GM18517 (cell line): ENCODE results near the gene ANTXR1.

Experiments
- ATAC-seq: cut with Tn5 transposase; IDR thresholded peaks from one replicate; pipeline ENCODE4 v1.9.1; 2021; ENCODE audit warnings: mild to moderate bottlenecking, moderate library complexity; ENCODE audit not compliant: unreplicated experiment

ANTXR1 gene

DNA sequence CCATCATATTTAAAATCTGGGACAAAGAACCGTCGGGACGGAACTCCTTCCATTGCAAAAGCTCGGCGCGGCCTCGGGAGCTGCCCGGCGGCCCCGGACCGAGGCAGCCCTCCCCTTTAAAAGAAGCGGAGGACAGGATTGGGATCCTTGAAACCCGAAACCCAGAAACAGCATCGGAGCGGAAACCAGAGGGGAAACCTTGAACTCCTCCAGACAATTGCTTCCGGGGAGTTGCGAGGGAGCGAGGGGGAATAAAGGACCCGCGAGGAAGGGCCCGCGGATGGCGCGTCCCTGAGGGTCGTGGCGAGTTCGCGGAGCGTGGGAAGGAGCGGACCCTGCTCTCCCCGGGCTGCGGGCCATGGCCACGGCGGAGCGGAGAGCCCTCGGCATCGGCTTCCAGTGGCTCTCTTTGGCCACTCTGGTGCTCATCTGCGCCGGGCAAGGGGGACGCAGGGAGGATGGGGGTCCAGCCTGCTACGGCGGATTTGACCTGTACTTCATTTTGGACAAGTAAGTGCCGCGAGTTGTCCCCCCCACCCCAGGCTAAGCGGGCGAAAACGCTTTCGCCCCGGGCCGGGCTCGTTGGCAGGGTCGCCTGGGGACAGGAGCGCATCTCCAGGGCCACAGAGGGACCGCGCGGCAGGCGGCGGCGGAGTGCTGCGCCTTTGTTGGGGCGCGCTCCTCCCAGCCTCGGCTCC is at the start of gene ANTXR1:
Gene ANTXR1 (plus strand): TSS at position 38 of the 698 bp plus-strand sequence. CDS start 321 bp downstream, at position 359.
- no peak for ATAC-seq

DNA sequence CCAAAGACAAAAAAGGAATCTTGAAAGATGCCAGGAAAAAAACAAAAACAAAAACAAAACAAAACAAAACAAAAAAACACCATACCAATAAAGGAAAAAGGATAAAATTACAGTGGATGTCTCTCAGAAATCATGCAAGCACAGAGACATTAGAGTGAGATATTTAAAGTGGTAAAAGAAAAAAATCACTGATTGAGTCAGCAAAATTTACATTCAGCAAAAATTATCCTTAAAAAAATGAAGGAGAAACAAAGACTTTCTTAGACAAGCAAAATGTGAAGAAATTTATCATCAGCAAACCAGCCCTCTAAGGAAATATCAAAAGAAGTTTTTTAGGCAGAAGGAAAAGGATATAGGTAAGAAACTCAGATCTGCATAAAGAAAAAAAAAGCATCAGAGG is 48.7 kb upstream of the ANTXR1 start:
- ATAC-seq = no peak

DNA sequence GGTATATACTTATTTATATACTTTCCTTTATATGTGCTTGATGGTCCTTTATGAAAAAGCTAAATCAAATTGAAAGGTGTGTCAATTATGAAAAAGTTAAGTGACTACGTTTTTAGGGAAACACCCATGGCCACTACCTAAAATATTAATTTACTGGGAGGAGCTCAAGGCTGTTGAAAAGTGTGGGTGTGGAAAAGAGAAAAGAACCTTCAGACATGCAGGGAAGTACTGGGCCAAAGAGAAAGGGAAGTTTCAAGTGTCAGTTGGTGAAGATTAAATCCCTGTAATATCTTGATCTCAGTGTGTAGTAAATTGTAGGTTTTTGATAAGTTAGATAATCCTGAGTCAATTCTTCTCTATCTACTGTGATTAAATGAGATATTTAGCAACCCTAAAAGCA is 44.8 kb upstream of the ANTXR1 start:
- no peak for ATAC-seq

DNA sequence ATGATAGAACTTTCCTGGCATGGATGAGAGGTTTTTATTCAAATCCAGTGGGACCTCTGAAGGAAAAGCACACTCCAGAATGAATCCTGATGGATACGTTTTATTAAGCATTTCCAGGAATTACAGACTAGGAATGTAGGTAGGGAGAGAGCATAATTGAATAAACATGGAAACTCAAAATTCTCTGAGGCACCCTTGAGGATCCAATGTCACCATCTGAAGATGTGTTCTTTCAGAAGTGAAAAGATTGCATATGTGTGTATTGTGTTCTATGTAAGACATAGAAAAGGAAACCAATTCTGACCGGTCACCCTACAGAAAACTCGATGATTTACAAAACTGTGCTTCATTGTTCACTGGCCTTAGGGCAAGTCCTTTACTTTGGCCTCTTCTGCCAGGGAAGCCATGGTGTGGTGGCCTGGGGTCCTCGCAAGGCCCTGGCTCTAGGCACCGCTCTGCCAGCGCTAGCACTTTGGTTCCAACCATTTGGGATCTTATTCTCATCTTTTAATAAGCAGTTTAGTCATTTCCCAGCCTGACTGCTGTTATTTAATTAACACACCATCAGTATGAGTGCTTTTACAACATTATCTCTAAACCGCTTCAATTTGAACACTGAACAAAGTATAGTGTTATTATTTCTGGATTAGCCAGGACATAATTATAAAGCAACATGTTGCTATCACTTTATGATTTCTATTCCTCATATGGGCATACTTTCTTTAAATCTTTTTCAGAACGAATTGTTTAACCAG is 43.1 kb upstream of the ANTXR1 start:
- ATAC-seq = no peak

DNA sequence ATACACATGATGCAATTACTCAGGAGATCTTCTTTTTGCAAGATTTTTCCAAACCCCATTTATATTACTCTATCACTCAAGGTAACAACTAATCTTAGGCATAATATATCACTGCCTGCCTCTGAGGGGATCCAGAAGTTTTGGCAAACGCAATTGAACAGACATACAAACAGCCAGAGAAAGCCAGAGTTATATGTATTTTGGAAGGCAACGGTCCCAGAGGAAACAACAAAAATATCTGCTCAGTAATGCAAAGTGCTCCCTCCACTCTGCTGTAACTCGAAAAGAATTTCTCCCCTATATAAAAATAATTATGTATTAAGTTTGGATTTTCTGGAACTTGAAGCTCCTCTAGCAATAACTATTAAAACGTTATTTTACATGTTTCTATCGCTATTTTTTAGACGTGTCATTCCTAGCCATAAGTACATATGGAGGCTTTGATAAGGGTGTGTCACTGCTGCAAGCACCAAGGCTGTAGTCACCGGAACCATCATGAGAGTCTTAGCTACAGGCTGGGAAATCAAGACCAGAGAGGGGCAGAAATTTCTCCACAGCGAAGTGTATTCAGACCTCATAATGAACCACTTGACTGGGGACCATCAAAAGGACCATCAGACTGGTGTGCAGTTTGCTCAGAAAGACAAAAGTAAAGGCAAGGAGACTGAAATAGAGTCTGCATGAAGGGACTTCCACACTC is 42.3 kb upstream of the ANTXR1 start:
- no peak for ATAC-seq

DNA sequence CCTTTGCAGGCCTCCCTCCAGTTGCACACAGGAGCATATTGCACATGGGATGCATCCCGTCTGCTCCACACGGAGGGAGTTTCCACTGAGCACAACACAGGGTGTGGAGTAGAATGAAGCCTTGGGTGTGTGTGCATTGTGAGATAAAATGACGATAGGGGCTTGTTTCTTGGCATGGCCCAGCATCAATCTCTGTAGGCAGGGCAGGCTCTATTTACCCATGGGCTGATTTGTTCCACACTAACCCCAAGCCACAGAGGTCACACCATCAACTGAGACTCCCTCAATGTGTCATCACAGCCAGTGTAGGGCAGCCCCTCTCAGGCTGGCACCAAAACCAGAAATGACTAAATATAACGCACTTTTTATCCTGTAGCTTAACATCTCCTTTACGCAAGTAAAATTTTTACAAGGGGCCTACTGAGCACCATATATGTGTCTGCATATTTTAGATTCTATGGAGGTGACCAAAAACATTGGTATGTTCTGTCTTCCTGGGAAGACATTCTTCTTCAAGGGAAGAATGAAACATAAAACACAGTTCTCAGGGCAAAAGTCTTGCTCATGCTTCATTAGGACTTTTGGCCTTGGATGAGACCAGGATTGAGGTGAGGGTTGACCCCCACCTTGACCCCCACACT is 41.3 kb upstream of the ANTXR1 start:
- ATAC-seq = no peak

DNA sequence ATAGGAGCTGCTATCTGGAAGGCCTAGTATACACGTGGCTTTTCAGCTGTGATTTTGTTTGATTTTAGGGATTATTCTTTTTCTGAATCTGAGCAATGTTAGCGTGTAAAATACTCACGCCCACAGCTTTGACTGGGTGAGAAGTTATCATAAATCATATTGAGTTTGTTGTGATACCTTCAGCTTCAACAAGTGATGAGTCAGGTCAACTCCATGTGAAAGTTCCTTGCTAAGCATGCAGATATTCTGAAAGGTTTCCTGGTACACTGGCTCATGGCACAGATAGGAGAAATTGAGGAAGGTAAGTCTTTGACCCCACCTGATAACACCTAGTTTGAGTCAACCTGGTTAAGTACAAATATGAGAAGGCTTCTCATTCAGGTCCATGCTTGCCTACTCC is 38.7 kb upstream of the ANTXR1 start, which contains the start of gene GKN1:
Gene GKN1 (plus strand): TSS at position 386 of the 400 bp plus-strand sequence. CDS start 42 bp downstream, outside the sequence.
- no peak for ATAC-seq

DNA sequence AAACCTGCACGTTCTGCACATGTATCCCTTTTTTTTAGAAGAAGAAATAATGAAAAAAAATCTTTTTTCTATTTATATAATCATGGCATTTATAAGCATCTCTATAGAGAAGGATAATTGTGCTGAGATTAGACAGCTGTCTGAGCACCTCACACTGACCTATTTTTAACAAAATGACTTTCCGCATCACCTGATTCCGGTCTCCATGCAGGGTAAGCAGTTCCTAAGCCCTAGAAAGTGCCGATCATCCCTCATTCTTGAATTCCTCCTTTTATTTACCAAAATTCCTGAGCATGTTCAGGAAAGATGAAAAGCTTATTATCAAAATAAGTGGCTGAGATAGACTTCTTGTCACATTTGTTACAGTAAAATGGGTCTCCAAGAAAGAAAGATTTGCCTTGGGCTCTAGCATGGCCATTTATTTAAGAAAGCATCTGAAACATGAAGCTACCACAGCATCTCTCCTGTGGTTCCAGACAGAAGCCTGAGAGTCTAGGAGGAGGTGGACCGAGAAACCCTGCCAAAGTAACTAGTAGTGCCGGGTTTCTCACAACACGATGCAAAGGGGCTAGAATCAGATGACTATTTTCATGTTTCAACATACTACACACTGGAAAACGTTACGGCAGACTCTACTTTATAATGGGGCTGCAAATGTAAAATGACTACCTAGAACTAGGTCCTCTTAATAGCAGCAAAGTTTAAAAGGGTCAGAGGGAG is 37.9 kb upstream of the ANTXR1 start:
- ATAC-seq = no peak

DNA sequence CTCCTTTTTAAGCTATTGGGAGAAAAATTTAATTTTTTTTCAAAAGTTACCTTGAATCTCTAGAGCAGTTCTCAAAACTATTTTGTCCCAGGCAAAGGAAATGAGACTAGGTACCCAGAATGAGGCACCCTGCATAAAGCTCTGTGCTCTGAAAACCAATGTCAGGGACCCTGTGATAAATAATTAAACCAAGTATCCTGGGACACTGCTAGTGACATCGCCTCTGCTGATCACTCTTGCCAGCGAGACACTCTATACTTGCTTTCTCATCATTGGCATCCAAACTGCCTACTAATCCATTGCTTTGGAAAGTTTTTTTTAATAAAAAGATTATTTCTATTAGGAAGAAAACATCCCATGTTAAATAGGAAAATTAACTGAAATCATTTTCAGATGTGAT is 37.1 kb upstream of the ANTXR1 start:
- no peak for ATAC-seq

DNA sequence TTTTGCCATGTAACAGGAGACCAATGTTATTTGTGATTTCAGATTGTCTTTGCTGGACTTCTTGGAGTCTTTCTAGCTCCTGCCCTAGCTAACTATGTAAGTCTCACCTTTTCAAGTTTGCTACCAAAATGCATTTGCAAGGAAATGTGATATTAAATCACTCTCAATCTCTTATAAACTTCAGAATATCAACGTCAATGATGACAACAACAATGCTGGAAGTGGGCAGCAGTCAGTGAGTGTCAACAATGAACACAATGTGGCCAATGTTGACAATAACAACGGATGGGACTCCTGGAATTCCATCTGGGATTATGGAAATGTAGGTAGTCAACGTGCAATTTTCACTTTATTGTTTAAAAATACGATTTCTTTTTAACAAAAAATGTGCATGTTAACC is 35.5 kb upstream of the ANTXR1 start:
- ATAC-seq = no peak

DNA sequence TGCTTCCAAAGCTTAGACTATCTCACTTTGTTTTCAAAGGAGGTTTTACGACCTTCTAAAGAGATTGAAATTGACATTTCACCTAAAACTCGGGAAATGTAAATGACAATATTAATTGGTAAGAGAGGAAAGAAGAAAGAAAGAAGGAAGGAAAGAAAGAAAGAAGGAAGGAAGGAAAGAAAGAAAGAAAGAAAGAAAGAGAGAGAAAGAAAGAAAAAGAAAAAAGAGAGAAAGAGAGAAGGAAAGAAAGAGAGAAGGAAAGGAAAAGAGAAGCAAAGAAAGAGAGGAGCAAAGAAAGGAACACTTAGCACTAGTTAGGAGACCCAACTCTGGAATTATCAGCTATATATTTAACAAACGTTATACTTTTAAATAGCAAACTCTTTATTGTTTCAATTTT is 34.9 kb upstream of the ANTXR1 start:
- ATAC-seq = no peak

DNA sequence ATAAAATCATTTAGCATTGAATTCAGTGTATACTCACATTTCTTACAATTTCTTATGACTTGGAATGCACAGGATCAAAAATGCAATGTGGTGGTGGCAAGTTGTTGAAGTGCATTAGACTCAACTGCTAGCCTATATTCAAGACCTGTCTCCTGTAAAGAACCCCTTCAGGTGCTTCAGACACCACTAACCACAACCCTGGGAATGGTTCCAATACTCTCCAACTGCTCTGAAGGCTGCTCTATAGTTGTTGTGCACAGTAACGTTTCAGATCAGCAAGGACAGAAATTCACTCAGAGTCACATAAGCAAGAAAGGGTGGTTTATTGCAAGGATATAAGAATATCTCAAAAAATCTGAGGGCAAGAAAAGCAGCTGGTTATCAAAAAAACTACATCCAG is 32.0 kb upstream of the ANTXR1 start:
- no peak for ATAC-seq

DNA sequence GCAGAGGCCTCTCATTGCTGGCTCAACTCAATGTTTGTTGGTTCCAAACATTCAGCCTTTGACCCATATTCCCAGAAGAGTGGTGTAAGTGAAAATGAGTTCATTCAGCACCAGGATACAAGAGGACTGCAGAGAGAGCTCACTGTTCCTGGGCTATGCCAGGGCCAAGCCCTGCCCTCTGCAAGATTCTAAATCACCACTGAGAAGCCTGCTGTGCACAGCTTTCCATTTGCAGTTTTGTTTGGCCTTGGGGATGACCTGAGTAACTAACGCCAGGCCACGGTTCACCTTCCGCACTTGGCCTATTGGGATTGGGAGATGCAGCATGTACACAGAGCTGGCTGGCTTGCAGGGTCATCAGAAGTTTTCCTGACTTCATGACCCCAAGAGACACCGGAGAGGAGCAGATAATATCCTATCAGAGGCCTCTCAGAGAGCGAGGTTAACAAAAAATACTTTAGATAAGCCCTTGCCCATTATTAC is 25.9 kb upstream of the ANTXR1 start:
- ATAC-seq = no peak

DNA sequence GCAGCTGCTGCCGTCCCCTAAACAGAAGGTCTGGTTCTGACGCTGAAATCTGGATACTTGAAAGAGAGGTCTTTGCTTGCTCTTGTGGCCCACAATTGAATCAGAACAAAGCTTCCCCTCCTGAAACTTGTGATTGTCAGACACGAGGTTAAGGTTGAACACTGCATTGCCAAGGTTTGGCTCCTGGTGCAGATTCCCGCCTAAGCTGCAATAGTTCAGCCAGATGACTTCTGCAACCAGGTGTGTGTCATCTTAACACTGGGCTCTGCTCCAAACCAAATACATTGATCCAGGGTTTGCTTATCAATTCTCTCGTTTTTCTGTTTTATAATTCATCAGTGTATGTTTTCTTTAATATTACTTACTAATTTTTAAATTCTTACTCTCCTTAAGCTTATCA is 23.9 kb upstream of the ANTXR1 start:
- no peak for ATAC-seq

DNA sequence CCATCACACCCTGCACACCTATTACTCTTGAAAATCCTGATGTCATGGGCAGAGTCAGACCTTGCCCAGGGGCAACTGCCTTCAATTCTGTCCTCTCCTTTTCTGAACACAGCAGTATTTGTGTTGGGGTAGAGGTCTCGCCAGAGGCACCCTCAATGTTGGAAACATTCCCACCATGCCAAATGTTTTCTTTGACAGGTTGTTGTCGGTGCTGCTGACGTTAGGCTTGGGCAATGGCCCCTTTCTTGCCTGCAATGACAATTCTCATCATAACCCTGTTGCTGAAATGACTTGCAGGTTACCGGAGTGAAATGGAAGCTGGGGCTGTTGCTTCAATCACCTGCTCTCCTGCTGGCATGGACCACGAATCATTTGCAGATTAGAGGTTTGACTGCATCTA is 20.6 kb upstream of the ANTXR1 start:
- no peak for ATAC-seq

DNA sequence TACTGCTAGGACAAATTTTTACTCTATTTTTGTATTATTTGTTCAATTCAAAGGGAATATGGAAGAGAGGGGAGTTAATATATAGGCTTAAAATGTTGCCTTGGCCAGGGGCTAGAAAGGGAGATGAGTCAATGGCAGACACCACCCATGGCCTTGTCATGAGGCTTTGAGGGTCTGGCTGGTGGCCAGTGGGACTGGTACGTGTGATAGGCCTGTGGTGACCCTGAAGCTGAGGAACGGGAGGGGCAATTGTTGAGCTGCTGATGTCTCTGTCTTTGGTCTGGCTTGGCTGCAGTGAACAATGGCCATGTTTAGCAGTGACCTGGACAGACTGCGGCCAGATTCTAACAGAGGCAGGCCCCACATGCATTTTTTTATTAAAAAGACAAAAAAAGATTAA is 20.0 kb upstream of the ANTXR1 start:
- no peak for ATAC-seq

DNA sequence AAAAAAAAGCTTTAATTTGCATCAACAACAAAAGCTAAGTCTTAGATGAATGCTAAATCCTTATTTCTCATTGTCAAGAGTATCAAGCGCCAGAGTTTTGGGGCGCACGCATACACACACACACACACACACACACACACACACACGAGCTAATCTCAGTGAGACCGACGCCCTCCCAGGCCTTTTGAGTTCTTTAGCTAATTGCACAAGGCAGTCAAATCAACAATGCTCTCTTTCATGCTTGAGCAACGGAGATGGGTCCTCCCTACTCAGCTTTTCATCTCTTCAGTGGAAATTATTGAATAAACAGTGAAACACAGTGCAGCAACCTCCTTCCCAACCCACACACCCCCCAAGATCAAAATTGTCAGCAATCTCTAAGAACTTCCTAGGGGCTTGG is 19.3 kb upstream of the ANTXR1 start:
- no peak for ATAC-seq

DNA sequence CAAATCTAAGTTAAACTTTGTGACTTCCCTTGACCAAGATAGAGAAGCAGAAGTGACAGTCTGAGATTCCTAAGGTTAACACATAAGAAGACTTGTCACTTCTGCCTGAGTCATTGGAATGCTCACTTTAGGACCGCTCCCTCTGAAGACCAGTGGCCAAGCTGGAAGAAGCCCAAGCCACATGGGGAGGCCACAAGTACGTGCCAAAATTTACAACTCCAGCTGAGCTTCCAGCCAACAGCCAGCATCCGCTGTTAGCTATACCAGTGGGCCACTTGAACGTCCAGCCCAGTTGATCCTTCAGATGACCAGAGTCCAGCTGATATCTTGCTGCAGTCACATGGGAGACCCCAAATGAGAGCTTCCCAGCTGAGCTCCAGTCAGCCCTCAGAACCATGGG is 18.1 kb upstream of the ANTXR1 start:
- ATAC-seq = no peak

DNA sequence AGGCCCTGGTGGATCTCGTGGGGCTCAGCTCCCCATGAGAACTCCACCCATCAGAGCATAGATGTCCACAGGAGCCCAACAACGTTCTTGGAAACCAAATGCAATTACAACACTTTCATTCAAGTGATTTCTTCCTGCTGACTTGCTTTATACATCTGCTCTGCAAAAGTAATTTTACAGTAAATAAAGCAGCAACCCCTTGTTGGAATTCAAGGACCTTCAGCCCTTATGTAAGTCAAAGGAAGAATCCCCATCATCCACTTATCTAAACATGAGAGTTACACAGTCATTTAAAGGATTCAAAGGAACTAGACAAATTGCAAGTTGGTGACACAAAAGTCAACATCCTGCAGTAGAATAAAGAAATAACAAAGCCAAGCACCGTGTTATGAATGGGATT is 17.1 kb upstream of the ANTXR1 start:
- ATAC-seq = no peak

DNA sequence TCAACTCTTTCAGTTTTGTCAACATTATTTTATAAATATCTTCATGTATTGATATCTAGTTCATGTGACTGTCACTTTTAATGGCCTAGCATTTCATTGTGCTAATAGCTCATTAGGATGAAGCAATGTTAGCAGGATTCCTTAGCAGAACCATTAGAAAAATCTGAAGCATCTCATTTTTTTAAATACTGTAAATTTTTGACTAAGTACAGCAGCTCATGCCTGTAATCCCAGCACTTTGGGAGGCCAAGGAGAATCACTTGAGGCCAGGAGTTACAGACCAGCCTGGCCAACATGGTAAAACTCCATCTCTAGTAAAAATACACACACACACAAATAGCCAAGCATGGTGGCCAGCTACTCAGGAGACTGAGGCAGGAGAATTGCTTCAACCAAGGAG is 15.6 kb upstream of the ANTXR1 start:
- no peak for ATAC-seq

DNA sequence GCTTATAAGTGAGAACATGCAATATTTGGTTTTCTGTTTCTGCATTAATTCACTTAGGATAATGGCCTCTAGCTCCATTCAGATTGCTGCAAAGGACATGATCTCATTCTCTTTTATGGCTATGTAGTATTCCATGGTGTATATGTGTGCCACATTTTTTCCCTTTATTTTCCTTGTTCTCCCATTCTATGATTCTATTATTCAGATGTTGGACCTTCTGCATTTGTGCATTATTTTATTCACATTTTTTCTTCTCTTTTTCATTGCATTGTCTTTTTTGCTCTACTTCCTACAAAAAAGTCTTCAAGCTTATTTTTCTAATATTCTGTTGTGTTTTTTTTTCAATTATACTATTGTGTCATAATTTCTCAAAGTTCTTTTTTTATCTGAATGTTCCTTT is 11.1 kb upstream of the ANTXR1 start:
- ATAC-seq = no peak
